Gastrocnemius medialis (tissue), 4 donors: ENCODE results near the gene KDM4C. TPM values are rescaled to one million over a fixed set of nuclear protein-coding genes. Genes with fewer than 3 reads are reported as not detected.

ENCODE experiments used
- ATAC-seq, 2 donors: fragments of 150-250 bp; one replicate each; pipeline ENCODE4 v1.9.1; 2016
- DNase-seq, 2 donors: peaks; one replicate each; pipeline ENCODE4 v3.0.0-alpha.2; 2019
- H3K27ac ChIP-seq, 4 donors: fragments of 200-600 bp; sonication (generic); 1 replicate in 1 of 4; 2 replicates in 3 of 4; pipeline ENCODE4 v1.5.1; 2016 to 2018; ENCODE audit warnings: mild to moderate bottlenecking in 2 of 4, moderate library complexity in 1 of 4
- H3K27me3 ChIP-seq, 3 donors: fragments of 200-600 bp; sonication (generic) in 2 of 3; 1 replicate in 1 of 3; 2 replicates in 2 of 3; pipeline versions ENCODE4 v1.5.1 to v1.6.0; 2016 to 2019; ENCODE audit warnings: mild to moderate bottlenecking in 1 of 3, moderate library complexity in 1 of 3
- H3K36me3 ChIP-seq, 2 donors: fragments of 200-600 bp; sonication (generic) in 1 of 2; one replicate each; pipeline ENCODE4 v1.5.1; 2017 to 2018
- H3K4me1 ChIP-seq, 2 donors: fragments of 200-600 bp; sonication (generic) in 1 of 2; one replicate each; pipeline ENCODE4 v1.5.1; 2016 to 2017; ENCODE audit warnings: mild to moderate bottlenecking in 2 of 2
- H3K4me3 ChIP-seq, 4 donors: fragments of 200-600 bp; sonication (generic) in 3 of 4; 1 replicate in 1 of 4; 2 replicates in 3 of 4; pipeline ENCODE4 v1.5.1; 2016 to 2019; ENCODE audit warnings: mild to moderate bottlenecking in 2 of 4
- H3K9me3 ChIP-seq, 3 donors: fragments of 200-600 bp; sonication (generic) in 2 of 3; 1 replicate in 1 of 3; 2 replicates in 2 of 3; pipeline ENCODE4 v1.5.1; 2016 to 2019
- POLR2A ChIP-seq, 2 donors: fragments of 450-650 bp; IDR thresholded peaks; one replicate each; pipeline ENCODE4 v1.6.1; 2017; ENCODE audit warnings: antibody characterized with exemption in 2 of 2, mild to moderate bottlenecking in 2 of 2, moderate library complexity in 2 of 2
- in situ Hi-C, 4 donors: fragments of 200-750 bp; cut with MboI; loops; one replicate each; pipeline versions ENCODE4 v1.15.0 to v1.8.0; 2017; ENCODE audit warnings: low sequenced_read_pairs in 4 of 4
- intact Hi-C: fragments of 100-400 bp; cut with DNase I; formaldehyde crosslinking; loops from one replicate; pipeline ENCODE4 v1.15.1; 2023; ENCODE audit warnings: low total_unique reads
- total RNA-seq, 4 donors: library from RNA; depleted of rRNA; stranded (reverse); fragments of >200 nt; gene quantifications; one replicate each; pipeline versions ENCODE4 v1.1.0 to v1.2.3, GENCODE V29; 2016
- TF ChIP-seq, protein P1 (sequence below), 5 experiments: fragments of 450-650 bp in 3 of 5; fragments of 200-600 bp in 2 of 5; sonication (generic) in 2 of 5; IDR thresholded peaks in 4 of 5; conservative IDR thresholded peaks in 1 of 5; 1 replicate in 4 of 5; 2 replicates in 1 of 5; pipeline ENCODE4 v1.5.1; 2016 to 2019; ENCODE audit warnings: antibody characterized with exemption in 5 of 5, mild to moderate bottlenecking in 3 of 5, moderate library complexity in 3 of 5

Gene KDM4C
- total RNA-seq, 4 donors from 2014 or later: 7.7 to 23.3 (median 10.0) TPM

DNA sequence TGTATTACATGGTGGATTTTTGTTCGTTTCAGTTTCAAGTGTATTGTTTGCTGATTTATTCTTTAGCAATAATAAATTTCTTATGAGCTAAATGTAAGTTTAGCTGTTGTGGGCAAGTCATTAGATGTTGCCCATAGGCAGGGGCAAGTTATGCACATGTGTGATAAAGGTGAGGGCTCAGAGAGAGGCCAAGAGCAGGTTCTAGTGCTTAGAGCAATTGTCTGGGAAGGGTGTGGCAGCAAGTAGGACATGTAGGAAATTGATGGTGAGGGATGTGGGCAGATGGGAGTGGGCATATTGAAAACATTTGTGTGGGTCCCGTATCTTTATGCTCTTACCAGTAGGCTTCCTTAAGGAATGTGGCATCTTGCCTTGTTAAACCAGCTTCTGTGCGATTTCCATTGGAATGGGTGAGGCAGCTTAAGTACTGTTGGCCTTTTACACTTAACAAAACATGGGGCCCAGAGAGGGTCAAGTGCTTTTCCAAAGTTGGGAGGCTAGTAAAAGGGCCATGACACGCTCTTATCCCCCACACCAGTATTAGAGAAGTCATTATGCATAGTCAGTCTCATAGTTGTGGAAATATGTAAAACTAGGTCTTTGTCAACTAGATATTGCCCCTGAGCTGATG is 60.6 kb downstream of the KDM4C start:
- ATAC-seq: no peak
- no peaks in the 10 kb centered on the region for H3K4me1 ChIP-seq
- intact Hi-C loops (no loop called here), in situ Hi-C loops (no loop called here)
- no peaks in the 10 kb centered on the region for H3K27me3 ChIP-seq
- H3K36me3 ChIP-seq: no peaks in the 10 kb centered on the region
- no peak overlapping the region for H3K27ac ChIP-seq
- no peak for TF ChIP-seq POLR2A (IDR thresholded peaks at IDR 0.05)
- TF ChIP-seq, protein P1, sequence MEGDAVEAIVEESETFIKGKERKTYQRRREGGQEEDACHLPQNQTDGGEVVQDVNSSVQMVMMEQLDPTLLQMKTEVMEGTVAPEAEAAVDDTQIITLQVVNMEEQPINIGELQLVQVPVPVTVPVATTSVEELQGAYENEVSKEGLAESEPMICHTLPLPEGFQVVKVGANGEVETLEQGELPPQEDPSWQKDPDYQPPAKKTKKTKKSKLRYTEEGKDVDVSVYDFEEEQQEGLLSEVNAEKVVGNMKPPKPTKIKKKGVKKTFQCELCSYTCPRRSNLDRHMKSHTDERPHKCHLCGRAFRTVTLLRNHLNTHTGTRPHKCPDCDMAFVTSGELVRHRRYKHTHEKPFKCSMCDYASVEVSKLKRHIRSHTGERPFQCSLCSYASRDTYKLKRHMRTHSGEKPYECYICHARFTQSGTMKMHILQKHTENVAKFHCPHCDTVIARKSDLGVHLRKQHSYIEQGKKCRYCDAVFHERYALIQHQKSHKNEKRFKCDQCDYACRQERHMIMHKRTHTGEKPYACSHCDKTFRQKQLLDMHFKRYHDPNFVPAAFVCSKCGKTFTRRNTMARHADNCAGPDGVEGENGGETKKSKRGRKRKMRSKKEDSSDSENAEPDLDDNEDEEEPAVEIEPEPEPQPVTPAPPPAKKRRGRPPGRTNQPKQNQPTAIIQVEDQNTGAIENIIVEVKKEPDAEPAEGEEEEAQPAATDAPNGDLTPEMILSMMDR (IDR thresholded peaks at IDR 0.05 in 4 of 5, conservative IDR thresholded peaks at IDR 0.05 in 1 of 5): no peak
- no peak overlapping the region for H3K4me3 ChIP-seq
- H3K9me3 ChIP-seq: no peaks in the 10 kb centered on the region
- DNase-seq: no peak

DNA sequence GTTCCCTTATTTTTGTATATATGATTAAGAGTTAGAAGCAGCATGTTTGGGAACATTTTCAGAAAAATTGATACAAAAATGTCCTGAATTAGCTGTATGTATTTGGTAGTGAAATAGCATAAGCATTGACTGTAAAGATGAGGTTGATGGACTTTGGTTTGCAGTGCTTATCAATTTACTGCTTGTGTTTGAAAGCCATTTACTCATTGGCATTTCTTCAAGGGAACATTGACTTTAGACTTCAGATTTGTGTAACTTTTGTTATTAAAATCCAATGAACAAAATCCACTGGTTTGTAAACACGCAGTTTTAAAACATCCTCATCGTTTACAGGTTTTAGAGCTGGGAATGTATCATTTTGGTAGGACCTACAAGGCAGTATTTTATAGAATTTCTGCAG is 61.3 kb downstream of the KDM4C start:
- no peaks in the 10 kb centered on the region for H3K4me1 ChIP-seq
- no peak for ATAC-seq
- no peak overlapping the region for H3K4me3 ChIP-seq
- no peak for DNase-seq
- no peaks in the 10 kb centered on the region for H3K9me3 ChIP-seq
- no peaks in the 10 kb centered on the region for H3K36me3 ChIP-seq
- intact Hi-C loops: no loop called here
- TF ChIP-seq POLR2A (IDR thresholded peaks at IDR 0.05): no peak
- TF ChIP-seq, protein P1 (IDR thresholded peaks at IDR 0.05 in 4 of 5, conservative IDR thresholded peaks at IDR 0.05 in 1 of 5): no peak
- in situ Hi-C loops: no loop called here
- no peak overlapping the region for H3K27ac ChIP-seq
- no peaks in the 10 kb centered on the region for H3K27me3 ChIP-seq

DNA sequence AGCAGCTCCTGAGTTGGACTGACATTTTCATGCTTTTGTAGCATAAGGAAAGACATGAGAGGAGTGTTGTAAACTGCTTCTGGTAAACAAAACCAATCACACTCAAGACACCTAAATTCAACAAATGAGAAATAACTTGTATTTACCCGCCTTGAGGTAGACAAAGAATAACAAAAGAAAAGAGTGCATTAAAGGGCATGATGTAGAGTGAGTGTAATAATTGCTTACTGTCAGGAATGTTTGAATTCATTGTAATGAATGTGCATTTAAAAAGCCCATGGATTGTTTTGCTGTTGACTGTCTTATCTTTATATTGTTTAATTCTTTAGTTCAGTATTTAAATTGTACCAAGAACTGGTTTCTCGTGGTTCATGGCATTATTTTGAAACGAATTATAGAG is 61.8 kb downstream of the KDM4C start:
- Histone ChIP-seq H3K27ac (no peak overlapping the region), H3K4me3 (no peak overlapping the region), H3K9me3 (no peaks in the 10 kb centered on the region), H3K4me1 (no peaks in the 10 kb centered on the region), H3K27me3 (no peaks in the 10 kb centered on the region), H3K36me3 (no peaks in the 10 kb centered on the region)
- in situ Hi-C loops (no loop called here), intact Hi-C loops (no loop called here)
- DNase-seq (no peak), ATAC-seq (no peak)
- TF ChIP-seq, protein P1 (IDR thresholded peaks at IDR 0.05 in 4 of 5, conservative IDR thresholded peaks at IDR 0.05 in 1 of 5): no peak

DNA sequence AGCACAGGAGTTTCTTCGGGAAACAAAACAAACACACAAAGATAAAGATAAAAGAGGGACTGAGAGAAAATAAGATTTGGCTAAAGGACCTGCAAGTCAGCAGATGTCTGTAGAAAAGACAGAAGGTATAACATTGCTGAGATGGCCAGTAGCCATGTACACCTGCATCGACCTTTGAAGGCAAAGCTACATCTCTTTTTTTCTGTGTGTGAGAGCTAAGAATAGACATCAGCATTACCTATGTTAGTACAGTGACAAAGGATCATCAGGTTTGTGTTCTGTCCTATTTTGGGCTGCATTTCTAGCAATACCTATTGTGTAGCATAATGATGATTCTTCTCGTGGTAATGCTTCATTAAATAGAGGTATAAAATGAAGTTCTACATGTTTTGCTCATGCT is 64.9 kb downstream of the KDM4C start:
- no peak overlapping the region for H3K4me3 ChIP-seq
- DNase-seq (no peak), ATAC-seq (no peak)
- no peak for TF ChIP-seq POLR2A (IDR thresholded peaks at IDR 0.05)
- TF ChIP-seq, protein P1 (IDR thresholded peaks at IDR 0.05 in 4 of 5, conservative IDR thresholded peaks at IDR 0.05 in 1 of 5): no peak
- no peaks in the 10 kb centered on the region for H3K9me3 ChIP-seq
- intact Hi-C loops (no loop called here), in situ Hi-C loops (no loop called here)
- no peaks in the 10 kb centered on the region for H3K36me3 ChIP-seq
- no peaks in the 10 kb centered on the region for H3K27me3 ChIP-seq
- no peak overlapping the region for H3K27ac ChIP-seq
- no peaks in the 10 kb centered on the region for H3K4me1 ChIP-seq
